ENCODE measurements around the gene AKT1. TPM values are rescaled to one million over a fixed set of nuclear protein-coding genes. Genes with fewer than 3 reads are reported as not detected.
A peak's percentile ranks its signal among the peaks of the same experiment; 100 is the strongest.

The AKT1 gene
- total and polyA plus RNA-seq, 2 of the 13 experiments (the other 11 are each of a cell fraction or from before 2014, with no cell fraction given), result 96.2 to 116 TPM

GRCh38 chr14:104794631-104794992 lies 936 bp downstream of the AKT1 start (continued):
- TF ChIP-seq, protein P1, sequence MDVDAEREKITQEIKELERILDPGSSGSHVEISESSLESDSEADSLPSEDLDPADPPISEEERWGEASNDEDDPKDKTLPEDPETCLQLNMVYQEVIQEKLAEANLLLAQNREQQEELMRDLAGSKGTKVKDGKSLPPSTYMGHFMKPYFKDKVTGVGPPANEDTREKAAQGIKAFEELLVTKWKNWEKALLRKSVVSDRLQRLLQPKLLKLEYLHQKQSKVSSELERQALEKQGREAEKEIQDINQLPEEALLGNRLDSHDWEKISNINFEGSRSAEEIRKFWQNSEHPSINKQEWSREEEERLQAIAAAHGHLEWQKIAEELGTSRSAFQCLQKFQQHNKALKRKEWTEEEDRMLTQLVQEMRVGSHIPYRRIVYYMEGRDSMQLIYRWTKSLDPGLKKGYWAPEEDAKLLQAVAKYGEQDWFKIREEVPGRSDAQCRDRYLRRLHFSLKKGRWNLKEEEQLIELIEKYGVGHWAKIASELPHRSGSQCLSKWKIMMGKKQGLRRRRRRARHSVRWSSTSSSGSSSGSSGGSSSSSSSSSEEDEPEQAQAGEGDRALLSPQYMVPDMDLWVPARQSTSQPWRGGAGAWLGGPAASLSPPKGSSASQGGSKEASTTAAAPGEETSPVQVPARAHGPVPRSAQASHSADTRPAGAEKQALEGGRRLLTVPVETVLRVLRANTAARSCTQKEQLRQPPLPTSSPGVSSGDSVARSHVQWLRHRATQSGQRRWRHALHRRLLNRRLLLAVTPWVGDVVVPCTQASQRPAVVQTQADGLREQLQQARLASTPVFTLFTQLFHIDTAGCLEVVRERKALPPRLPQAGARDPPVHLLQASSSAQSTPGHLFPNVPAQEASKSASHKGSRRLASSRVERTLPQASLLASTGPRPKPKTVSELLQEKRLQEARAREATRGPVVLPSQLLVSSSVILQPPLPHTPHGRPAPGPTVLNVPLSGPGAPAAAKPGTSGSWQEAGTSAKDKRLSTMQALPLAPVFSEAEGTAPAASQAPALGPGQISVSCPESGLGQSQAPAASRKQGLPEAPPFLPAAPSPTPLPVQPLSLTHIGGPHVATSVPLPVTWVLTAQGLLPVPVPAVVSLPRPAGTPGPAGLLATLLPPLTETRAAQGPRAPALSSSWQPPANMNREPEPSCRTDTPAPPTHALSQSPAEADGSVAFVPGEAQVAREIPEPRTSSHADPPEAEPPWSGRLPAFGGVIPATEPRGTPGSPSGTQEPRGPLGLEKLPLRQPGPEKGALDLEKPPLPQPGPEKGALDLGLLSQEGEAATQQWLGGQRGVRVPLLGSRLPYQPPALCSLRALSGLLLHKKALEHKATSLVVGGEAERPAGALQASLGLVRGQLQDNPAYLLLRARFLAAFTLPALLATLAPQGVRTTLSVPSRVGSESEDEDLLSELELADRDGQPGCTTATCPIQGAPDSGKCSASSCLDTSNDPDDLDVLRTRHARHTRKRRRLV (CRISPR knock-in tag; IDR thresholded peaks at IDR 0.05), result no peak
- TF ChIP-seq EED (CRISPR knock-in tag; IDR thresholded peaks at IDR 0.05), result 0 out of 2 replicates have a peak, but pooled peaks have one; percentile 67
- no peak for TF ChIP-seq TBL1XR1 (IDR thresholded peaks at IDR 0.05; ENCODE audit: borderline replicate concordance, low read length, partially characterized antibody)
- TF ChIP-seq, protein P2, sequence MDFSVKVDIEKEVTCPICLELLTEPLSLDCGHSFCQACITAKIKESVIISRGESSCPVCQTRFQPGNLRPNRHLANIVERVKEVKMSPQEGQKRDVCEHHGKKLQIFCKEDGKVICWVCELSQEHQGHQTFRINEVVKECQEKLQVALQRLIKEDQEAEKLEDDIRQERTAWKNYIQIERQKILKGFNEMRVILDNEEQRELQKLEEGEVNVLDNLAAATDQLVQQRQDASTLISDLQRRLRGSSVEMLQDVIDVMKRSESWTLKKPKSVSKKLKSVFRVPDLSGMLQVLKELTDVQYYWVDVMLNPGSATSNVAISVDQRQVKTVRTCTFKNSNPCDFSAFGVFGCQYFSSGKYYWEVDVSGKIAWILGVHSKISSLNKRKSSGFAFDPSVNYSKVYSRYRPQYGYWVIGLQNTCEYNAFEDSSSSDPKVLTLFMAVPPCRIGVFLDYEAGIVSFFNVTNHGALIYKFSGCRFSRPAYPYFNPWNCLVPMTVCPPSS (IDR thresholded peaks at IDR 0.05), result no peak
- TF ChIP-seq, protein P3, sequence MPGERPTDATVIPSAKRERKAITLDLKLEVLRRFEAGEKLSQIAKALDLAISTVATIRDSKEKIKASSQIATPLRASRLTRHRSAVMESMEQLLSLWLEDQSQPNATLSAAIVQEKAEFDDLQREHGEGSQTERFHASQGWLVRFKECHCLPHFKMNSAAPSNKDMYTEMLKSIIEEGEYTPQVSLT (CRISPR knock-in tag; IDR thresholded peaks at IDR 0.05; ENCODE audit: borderline replicate concordance, low read depth), result no peak
- peak; percentile 66; the same call in 1 of the 2 replicates for TF ChIP-seq UBTF (CRISPR knock-in tag; IDR thresholded peaks at IDR 0.05)
- TF ChIP-seq MZF1 (CRISPR knock-in tag; IDR thresholded peaks at IDR 0.05; ENCODE audit: borderline replicate concordance), result no peak
- TF ChIP-seq PHF8 (CRISPR knock-in tag; IDR thresholded peaks at IDR 0.05), result peak; percentile 50
- no peak for TF ChIP-seq THRA (CRISPR knock-in tag; IDR thresholded peaks at IDR 0.05; ENCODE audit: borderline replicate concordance)
- TF ChIP-seq SRF (IDR thresholded peaks at IDR 0.05; ENCODE audit: low read depth, low read length), result no peak
- no peak for TF ChIP-seq MBNL3 (CRISPR knock-in tag; conservative IDR thresholded peaks at IDR 0.05)
- no peak for TF ChIP-seq ZNF672 (CRISPR knock-in tag; IDR thresholded peaks at IDR 0.05)
- TF ChIP-seq PLRG1 (conservative IDR thresholded peaks at IDR 0.05), result no peak
- TF ChIP-seq ZNF777 (CRISPR knock-in tag; IDR thresholded peaks at IDR 0.05), result no peak
- no peak for TF ChIP-seq GMEB1 (CRISPR knock-in tag; IDR thresholded peaks at IDR 0.05; ENCODE audit: borderline replicate concordance)
- no peak for TF ChIP-seq CBX5 (CRISPR knock-in tag; IDR thresholded peaks at IDR 0.05; ENCODE audit: borderline replicate concordance)
- no peak for TF ChIP-seq ZNF614 (CRISPR knock-in tag; IDR thresholded peaks at IDR 0.05; ENCODE audit: borderline replicate concordance)
- no peak for TF ChIP-seq ZSCAN9 (CRISPR knock-in tag; IDR thresholded peaks at IDR 0.05; ENCODE audit: borderline replicate concordance)
- no peak for TF ChIP-seq SP5 (CRISPR knock-in tag; IDR thresholded peaks at IDR 0.05; ENCODE audit: borderline replicate concordance, low read depth)
